Spleen (tissue), 7 donors: Measurements from ENCODE around the gene C2CD2.

Experiments
- POLR2AphosphoS5 ChIP-seq, 3 donors: sonication (generic); formaldehyde crosslinking; IDR thresholded peaks; one replicate each; pipeline ENCODE4 v1.5.1; 2017; ENCODE audit warnings: antibody characterized with exemption in 3 of 3
- TF ChIP-seq, protein P1 (sequence below), 11 experiments: fragments of 200-600 bp in 7 of 11; fragments of 450-650 bp in 4 of 11; sonication (generic) in 4 of 11; IDR thresholded peaks in 8 of 11; conservative IDR thresholded peaks in 3 of 11; 1 replicate in 7 of 11; 2 replicates in 4 of 11; pipeline versions ENCODE4 v1.4.0 to v1.8.0; 2016 to 2021; ENCODE audit warnings: antibody characterized with exemption in 11 of 11, inconsistent platforms in 4 of 11, mild to moderate bottlenecking in 1 of 11
- donor health status: DM: no; HTN: no; CAD: no; lungs with moderate emphysema.
- donor health status: DM: no; HTN: no; CAD: no.
- donor health status: DM: no; HTN: no; CAD: no.

DNA sequence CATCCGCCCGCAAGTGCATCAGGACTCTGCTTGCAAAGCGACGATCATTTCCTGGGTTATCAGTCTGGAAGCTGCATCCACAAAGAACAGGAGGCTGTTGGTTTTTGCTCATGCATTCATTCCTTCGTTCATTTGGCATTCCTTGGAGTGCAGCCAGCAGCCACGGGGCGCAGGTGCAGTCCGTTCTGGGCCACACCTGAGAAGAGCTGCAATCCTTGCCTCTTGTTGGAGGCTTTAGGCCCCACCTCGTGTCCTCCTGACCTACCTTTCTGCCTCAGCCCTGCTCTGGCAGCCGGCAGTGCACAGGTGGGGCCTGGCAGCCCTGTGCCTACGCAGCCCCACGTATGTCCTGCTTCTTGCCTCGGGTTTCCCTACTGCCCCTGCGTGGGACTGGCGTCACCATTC, 19.6 kb upstream of the C2CD2 start:
- TF ChIP-seq POLR2AphosphoS5 (IDR thresholded peaks at IDR 0.05): no peak
- TF ChIP-seq, protein P1, sequence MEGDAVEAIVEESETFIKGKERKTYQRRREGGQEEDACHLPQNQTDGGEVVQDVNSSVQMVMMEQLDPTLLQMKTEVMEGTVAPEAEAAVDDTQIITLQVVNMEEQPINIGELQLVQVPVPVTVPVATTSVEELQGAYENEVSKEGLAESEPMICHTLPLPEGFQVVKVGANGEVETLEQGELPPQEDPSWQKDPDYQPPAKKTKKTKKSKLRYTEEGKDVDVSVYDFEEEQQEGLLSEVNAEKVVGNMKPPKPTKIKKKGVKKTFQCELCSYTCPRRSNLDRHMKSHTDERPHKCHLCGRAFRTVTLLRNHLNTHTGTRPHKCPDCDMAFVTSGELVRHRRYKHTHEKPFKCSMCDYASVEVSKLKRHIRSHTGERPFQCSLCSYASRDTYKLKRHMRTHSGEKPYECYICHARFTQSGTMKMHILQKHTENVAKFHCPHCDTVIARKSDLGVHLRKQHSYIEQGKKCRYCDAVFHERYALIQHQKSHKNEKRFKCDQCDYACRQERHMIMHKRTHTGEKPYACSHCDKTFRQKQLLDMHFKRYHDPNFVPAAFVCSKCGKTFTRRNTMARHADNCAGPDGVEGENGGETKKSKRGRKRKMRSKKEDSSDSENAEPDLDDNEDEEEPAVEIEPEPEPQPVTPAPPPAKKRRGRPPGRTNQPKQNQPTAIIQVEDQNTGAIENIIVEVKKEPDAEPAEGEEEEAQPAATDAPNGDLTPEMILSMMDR (IDR thresholded peaks at IDR 0.05 in 8 of 11, conservative IDR thresholded peaks at IDR 0.05 in 3 of 11): no peak
